NCI-H187 treated with DMSO at 0.1 percent for 48 hours (cell line): ENCODE results near the gene USP49.
A peak's percentile ranks its signal among the peaks of the same experiment; 100 is the strongest.

Source experiments
- DNase-seq: peaks from one replicate; lab custom pipeline; 2025; lab: John Stamatoyannopoulos, UW

Gene USP49

DNA sequence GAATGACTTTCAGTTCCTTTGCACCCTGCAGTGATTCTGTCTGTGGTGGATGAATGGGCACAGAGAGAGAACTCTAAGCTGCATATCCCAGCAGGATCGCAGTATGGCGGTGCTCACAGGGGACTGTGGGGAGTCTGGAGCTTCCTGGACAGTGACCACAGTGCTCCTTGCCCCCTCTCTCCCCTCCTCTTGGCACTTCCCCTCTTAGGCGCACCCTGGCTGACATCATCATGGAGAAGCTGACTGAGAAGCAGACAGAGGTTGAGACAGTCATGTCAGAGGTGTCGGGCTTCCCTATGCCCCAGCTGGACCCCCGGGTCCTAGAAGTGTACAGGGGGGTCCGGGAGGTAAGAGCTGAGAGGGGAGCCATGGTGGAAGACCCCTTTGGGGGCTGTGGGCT is 34.7 kb upstream of the USP49 start:
- no peak for DNase-seq

DNA sequence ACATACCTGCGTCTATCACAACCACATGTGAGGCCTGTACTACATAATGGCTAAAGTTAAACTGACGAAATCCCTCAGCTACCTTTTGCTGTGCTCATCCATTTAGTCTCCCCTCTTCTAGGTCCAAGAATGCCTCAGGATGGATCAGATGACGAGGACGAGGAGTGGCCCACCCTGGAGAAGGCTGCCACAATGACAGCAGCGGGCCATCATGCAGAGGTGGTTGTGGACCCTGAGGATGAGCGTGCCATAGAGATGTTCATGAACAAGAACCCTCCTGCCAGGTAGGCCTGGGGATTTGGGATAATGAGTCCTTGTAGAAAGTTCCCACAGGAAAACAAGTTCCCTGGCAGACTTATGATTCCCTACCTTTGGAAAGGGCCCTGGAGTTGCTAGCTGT is 32.1 kb upstream of the USP49 start:
- DNase-seq: no peak

GRCh38 chr6:41922154-41922553 is 27.0 kb upstream of the USP49 start:
- DNase-seq: no peak

GRCh38 chr6:41921712-41921998 is 26.5 kb upstream of the USP49 start:
- DNase-seq: no peak

DNA sequence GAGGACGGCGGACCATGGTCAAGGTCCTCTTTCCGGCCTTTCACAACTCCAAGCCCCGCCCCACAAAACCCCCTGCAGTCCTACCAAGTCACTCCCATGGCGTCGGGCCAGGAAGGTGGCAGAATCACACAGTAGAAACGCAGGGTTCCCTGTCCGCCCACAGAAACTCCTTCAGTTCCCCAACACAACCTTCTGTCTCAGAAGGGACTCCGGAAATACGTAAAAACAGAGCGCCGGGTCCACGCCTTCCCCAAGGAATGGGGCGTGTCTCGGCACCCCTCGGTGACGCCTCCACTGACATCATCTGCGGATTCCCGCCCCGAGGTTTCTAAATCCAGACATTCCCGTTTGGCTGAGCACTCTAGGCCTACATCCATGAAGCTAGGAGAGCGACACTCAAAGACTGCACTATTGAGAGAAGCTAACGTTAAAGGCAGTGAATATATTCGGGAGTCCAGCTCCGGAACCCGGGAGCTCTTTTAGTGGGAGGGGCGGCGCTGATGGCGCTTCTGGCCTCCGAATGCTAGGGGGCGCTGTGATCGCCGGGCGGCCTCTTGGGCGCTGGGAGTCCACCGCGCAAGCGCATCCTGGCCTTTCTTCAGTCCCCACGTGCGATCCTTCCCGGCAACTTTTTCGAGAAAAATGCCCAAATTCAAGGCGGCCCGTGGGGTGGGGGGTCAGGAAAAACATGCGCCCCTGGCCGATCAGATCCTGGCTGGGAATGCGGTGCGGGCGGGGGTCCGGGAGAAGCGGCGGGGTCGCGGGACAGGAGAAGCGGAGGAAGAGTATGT is 25.9 kb upstream of the USP49 start, which contains the start of the genes BYSL and MED20:
BYSL (plus strand) TSS at position 579 of the 791 bp plus-strand sequence; CDS start at position 643, 64 bp downstream.
MED20 (minus strand) TSS at position 219 of the 791 bp plus-strand sequence; CDS start at position 98, 121 bp downstream.
- peak; percentile 76 for DNase-seq

DNA sequence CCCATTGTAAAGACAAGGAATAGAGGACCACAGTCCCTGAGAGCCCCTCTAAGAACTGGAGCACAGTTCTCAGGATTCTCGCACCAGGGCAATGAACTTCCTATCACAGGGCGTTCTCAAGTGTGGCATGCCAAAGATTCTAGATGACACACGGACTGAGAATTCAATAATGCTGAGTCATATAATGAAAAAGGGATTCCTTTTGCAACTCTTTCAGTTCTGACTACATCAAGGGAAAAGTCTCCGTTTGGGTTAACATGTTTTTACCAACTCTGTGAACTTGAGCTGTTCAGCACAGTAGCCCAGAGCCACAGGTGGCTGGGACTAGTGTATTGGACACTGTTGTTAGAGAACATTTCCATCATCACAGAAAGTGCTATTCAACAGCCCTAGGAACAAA is 22.4 kb upstream of the USP49 start:
- DNase-seq: no peak

GRCh38 chr6:41914869-41915530 is 19.8 kb upstream of the USP49 start:
- DNase-seq: no peak

- no peak for DNase-seq
Measured at GRCh38 chr6:41914343-41914742, 19.2 kb upstream of the USP49 start.

- no peak for DNase-seq
Measured at GRCh38 chr6:41909727-41910126, 14.6 kb upstream of the USP49 start.

DNA sequence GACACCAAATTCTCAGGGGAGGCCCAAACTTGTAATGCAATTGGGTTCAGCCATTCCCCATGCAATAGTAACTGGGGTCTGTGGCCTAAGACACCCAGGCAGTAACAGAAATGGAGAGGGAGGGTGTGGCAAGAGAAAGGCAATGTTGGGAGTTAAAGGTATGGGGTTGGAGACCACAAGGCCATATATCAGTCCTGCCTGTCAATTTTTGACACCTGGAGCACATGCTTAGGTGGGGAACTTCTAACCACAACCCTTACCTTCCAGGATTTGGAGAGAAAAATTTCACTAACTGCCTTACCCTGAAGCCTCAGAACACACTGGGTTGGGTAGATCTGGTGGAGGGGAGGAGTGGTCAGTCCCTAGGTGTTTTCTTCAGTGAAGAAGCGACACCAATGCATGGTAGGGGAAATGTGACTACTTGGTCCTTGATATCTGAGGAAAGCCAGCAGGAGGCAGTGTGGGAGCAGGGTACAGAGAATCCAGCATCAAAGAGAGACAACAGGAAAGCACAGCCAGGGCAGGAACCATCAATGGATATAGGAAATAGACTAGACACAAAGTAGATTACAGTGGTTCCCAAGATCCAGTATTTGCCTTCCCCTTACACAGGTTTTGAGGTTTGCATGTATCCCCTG is 6.8 kb upstream of the USP49 start:
- DNase-seq: no peak

- no peak for DNase-seq
Measured at GRCh38 chr6:41900861-41901260, 5.7 kb upstream of the USP49 start.

DNA sequence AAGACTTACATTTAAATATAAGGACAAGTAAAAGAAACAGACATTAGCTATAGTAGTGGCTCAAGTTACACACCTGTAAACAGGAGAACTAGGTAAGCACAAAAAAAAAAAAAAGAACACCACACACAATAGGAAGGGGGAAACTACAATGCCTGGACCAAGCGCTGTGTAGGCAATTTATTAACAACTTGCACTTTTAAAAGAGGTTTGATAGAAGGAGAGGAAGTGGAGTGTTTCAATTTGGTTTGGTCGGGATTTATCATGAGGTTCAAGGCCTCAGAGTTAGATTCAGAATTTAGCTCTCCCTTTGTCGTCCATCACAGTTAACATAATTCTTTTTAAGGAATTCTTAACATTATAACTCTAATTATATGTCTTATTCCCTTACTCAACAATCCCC is 1.1 kb upstream of the USP49 start:
- no peak for DNase-seq

GRCh38 chr6:41894366-41895299 is 542 bp downstream of the USP49 start:
- DNase-seq: no peak

DNA sequence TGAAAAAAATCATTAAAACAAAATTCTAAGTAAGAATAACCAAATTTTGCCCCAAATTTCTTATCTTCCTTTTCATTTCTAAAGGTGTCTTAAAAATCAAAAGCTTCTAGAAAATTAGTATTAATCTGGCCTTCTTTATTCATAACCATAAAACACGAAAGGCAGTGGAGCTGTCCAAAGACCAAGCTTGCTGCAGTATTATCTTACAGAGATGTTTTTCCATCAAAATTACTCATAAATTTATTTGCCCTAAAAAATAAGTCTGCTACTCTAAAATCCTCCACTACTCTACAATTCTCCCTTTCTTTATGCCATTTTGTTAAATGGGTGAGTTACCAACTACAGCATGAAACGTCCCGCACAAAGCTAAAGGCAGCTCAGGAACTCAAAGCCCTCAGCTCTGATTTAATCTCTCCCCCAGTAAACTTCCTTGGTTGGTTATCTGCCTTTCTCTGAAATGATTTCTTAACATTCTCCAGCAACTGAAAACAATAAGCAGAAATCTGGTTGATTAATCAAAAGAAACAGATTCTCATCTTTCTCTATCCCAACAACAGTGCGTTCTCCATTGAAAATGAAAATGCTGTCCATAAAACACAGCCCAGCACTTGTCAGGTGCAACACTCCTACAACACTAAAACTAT is 2.1 kb downstream of the USP49 start:
- no peak for DNase-seq

- DNase-seq: no peak
Measured at GRCh38 chr6:41887331-41887751, 7.8 kb downstream of the USP49 start.

GRCh38 chr6:41885930-41886329 is 9.2 kb downstream of the USP49 start:
- DNase-seq: no peak

DNA sequence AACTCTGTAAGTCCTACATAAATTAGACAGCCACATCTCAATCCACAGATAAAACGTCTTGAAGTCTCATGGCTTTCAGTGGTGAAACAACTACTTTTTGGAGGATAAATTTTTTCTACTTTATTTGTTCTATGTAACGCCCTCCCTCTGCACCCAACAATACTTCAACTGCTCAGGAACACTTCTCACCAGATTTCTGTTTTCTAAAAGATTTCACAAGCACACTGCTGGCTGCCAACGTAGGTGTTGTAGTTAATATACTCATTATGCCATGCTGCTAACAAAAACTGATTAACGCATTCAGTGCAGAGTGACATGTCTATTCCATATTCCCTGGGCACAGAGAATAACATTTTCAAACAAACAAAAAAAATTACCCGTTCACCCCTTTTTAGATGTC is 10.2 kb downstream of the USP49 start:
- no peak for DNase-seq

- no peak for DNase-seq
Measured at GRCh38 chr6:41881506-41881905, 13.7 kb downstream of the USP49 start.

GRCh38 chr6:41878961-41879405 is 16.2 kb downstream of the USP49 start:
- DNase-seq: no peak

- DNase-seq: no peak
Measured at GRCh38 chr6:41878246-41878645, 16.9 kb downstream of the USP49 start.

GRCh38 chr6:41877051-41877680 is 18.0 kb downstream of the USP49 start:
- no peak for DNase-seq
